ENCODE measurements around the gene OGFRL1. TPM values are rescaled to one million over a fixed set of nuclear protein-coding genes. Genes with fewer than 3 reads are reported as not detected.

The OGFRL1 gene
- total RNA-seq, 4 donors from 2014 or later, result 46.1 to 78.5 (median 75.6) TPM

DNA sequence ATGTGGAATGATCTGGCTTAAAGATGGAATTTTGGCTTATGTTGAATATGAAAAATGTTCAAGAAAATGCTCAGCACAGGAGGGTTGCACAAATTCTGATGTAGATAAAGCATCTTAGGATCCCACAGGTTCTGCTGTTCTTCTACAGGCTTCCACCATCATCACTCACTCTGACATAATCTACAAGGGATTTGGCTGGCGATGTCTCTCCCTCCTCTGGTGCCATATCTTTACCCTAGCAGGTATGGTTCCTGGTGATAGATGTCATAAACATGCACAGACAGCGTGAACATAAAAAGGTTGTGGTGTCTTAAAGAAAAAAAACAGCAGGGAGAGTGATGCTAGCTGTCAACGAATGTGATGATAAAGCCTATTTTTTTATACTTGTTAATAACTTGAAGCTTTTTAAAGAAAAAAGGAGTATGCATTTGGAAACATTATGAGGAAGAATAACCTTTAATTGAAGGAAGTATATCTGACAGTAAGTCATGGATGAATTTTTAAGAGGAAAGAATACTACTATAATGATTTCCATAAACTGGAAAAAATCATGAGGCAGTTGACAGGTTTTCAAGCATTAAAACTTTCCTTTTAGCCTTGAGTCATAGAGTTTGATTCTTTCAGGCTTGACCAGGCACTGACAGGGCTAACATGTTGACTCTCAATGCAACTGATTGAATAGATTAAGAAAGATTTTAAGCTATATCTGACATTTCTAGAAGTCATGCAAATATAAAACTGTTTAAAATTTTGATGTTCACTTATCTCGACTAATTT lies 50.1 kb downstream of the OGFRL1 start:
- ATAC-seq (ENCODE audit: low FRiP score), result peak; percentile 77
- no peak for DNase-seq (ENCODE audit: low spot score)
- TF ChIP-seq, protein P1, sequence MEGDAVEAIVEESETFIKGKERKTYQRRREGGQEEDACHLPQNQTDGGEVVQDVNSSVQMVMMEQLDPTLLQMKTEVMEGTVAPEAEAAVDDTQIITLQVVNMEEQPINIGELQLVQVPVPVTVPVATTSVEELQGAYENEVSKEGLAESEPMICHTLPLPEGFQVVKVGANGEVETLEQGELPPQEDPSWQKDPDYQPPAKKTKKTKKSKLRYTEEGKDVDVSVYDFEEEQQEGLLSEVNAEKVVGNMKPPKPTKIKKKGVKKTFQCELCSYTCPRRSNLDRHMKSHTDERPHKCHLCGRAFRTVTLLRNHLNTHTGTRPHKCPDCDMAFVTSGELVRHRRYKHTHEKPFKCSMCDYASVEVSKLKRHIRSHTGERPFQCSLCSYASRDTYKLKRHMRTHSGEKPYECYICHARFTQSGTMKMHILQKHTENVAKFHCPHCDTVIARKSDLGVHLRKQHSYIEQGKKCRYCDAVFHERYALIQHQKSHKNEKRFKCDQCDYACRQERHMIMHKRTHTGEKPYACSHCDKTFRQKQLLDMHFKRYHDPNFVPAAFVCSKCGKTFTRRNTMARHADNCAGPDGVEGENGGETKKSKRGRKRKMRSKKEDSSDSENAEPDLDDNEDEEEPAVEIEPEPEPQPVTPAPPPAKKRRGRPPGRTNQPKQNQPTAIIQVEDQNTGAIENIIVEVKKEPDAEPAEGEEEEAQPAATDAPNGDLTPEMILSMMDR (IDR thresholded peaks at IDR 0.05), result no peak

DNA sequence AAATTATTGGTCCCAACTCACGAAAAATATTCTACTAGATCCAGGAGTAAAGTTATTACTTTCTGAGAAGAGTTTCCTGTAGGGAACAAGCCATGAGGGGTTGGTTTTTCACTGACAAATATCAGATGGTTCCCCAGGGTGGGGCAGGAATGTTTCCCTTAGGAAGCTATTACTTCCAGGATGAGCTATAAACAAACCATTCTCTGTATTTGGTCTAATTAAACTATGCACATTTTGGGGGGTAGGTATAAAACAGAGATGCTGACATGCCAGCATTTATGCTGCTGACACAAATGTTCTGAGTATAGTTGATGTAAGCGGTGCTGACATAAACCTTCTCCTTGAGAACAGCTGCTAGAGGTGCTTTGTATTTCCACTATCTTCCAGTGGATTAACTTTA lies 54.2 kb downstream of the OGFRL1 start:
- DNase-seq (ENCODE audit: low spot score), result no peak
- ATAC-seq (ENCODE audit: low FRiP score), result no peak
- TF ChIP-seq, protein P1 (IDR thresholded peaks at IDR 0.05), result no peak

DNA sequence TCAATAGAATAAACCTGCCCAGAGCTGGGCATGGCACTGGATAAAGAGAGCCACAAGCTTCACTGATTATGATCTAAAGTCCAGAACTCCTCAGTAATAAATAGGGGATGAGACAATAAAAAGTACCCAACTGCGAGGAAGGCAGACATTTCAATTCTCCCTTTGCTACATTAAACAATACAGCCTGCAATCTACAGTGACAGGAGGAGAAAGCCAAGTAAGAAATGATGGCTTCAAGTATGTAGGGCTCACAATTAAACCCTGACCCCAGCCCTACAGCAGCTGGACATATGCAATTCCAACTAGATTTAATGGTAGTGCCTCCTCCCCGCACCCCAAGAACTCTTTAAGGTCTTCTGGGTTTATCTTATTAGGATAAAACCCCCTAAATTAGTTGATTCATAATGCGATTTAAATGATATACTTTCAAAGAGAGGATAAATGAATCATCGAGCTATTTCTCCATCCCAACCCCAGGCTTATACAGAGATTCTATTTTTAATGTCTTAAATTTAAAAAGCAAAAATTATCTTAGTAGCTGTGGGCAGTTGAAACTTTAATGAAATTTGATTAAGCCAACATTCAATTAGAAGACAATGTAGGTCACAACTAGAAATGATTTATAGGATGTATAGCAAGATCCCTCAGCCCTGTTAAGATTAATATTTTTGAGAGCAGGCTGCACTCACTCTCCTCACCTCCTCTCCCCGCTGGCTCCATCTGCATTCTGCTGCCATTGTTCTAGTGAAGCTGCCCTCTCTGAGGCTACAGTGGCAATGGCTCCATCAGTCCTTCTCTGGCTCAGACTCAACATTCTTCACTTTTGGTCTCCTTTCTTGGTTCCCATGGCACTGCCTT lies 57.1 kb downstream of the OGFRL1 start:
- ATAC-seq (ENCODE audit: low FRiP score) (no peak), DNase-seq (ENCODE audit: low spot score) (no peak)
- TF ChIP-seq, protein P1 (IDR thresholded peaks at IDR 0.05), result no peak

DNA sequence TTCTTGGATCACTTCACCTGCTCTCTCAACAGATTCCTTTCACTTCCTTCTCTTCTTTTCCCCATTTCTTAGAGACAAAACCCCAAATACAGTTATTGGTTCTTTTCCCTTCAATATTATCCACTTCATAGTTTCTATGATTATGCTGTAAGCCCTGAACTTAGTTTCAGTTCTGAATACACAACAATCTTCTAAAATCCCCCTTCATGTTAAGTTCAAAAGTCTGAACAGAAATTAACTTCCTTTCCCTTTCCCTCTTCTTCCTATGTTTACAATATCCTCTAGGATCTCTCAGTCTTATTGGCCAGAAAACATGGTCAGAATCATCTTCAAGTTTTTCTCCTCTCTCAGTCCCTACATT lies 57.7 kb downstream of the OGFRL1 start:
- TF ChIP-seq, protein P1 (IDR thresholded peaks at IDR 0.05), result no peak
- ATAC-seq (ENCODE audit: low FRiP score), result no peak
- DNase-seq (ENCODE audit: low spot score), result no peak

DNA sequence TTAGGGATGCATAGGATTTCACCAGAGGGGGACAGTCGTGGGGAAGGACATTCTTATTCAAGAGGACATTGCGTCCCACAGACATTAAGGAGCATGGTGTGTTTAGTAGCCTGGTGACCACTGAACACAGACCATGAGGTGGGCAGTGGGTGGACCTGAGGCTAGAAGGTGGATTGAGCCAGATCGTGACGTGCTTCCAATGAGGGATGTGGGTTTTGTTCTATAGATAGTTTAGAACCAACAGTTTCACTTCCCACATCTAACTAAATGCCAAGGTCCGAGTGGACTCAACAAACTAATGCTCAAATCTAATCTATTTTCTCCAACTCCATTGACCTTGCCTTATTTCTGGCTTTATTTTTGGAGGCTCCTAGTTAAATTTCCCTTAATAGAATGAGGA lies 58.5 kb downstream of the OGFRL1 start:
- DNase-seq (ENCODE audit: low spot score) (no peak), ATAC-seq (ENCODE audit: low FRiP score) (no peak)
- TF ChIP-seq, protein P1 (IDR thresholded peaks at IDR 0.05), result no peak

DNA sequence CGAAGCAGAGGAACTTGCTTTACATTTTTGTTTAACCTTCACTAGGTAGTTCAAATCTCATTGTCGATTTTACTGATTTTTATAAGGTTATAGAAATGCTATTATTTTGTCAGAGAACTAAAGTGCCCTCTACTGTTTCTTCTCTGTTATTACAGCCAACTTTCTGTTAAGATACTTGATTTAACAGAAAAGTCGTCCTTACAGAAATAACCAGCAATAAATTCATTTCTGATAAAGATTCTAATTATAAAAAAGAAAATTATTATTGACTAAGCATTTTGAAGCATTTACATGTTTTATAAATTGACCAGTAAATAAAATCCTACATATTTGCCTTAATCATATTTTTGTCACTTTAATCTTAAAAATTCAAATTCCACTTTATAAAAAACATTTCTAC lies 60.8 kb downstream of the OGFRL1 start:
- no peak for DNase-seq (ENCODE audit: low spot score)
- no peak for ATAC-seq (ENCODE audit: low FRiP score)
- TF ChIP-seq, protein P1 (IDR thresholded peaks at IDR 0.05), result no peak

Measured in omental fat pad (tissue), 4 donors.